ENCODE data around the gene ACOXL.
"Not testable (repeated sequence)": the region's sequence is repeated elsewhere in the genome, so short reads cannot be mapped to it uniquely, and the experiment has no call there.

Gene ACOXL

GRCh38 chr2:111057721-111058120 lies 325.3 kb downstream of the ACOXL start:
- no peak for DNase-seq (ENCODE audit: low read depth in 3 of 3)

- no peak for DNase-seq (ENCODE audit: low read depth in 3 of 3)
Observed at GRCh38 chr2:111058264-111058663, 325.9 kb downstream of the ACOXL start.

GRCh38 chr2:111061191-111061590 lies 328.8 kb downstream of the ACOXL start:
- no peak for DNase-seq (ENCODE audit: low read depth in 3 of 3)

GRCh38 chr2:111062417-111062816 lies 330.0 kb downstream of the ACOXL start:
- DNase-seq (ENCODE audit: low read depth in 3 of 3), result no peak

- no peak for DNase-seq (ENCODE audit: low read depth in 3 of 3)
Observed at GRCh38 chr2:111066062-111066593, 333.8 kb downstream of the ACOXL start.

GRCh38 chr2:111068435-111069058 lies 336.2 kb downstream of the ACOXL start:
- DNase-seq (ENCODE audit: low read depth in 3 of 3), result no peak

GRCh38 chr2:111069722-111070121 lies 337.3 kb downstream of the ACOXL start:
- no peak for DNase-seq (ENCODE audit: low read depth in 3 of 3)

- no peak for DNase-seq (ENCODE audit: low read depth in 3 of 3)
Observed at GRCh38 chr2:111071600-111072171, 339.3 kb downstream of the ACOXL start.

GRCh38 chr2:111072220-111072871 lies 340.0 kb downstream of the ACOXL start:
- no peak for DNase-seq (ENCODE audit: low read depth in 3 of 3)

- not testable (repeated sequence) for DNase-seq (ENCODE audit: low read depth in 3 of 3)
Observed at GRCh38 chr2:111082659-111083058, 350.3 kb downstream of the ACOXL start.

GRCh38 chr2:111091811-111092211 lies 359.4 kb downstream of the ACOXL start:
- no peak for DNase-seq (ENCODE audit: low read depth in 3 of 3)

- no peak for DNase-seq (ENCODE audit: low read depth in 3 of 3)
Observed at GRCh38 chr2:111094691-111095090, 362.3 kb downstream of the ACOXL start.

GRCh38 chr2:111095434-111095833 lies 363.1 kb downstream of the ACOXL start:
- no peak for DNase-seq (ENCODE audit: low read depth in 3 of 3)

- DNase-seq (ENCODE audit: low read depth in 3 of 3), result no peak
Observed at GRCh38 chr2:111099402-111099801, 367.0 kb downstream of the ACOXL start.

- no peak for DNase-seq (ENCODE audit: low read depth in 3 of 3)
Observed at GRCh38 chr2:111100087-111100764, 367.9 kb downstream of the ACOXL start.

GRCh38 chr2:111100765-111101162 lies 368.4 kb downstream of the ACOXL start:
- DNase-seq (ENCODE audit: low read depth in 3 of 3), result peak in 1 of 3 experiments; percentile 13

- DNase-seq (ENCODE audit: low read depth in 3 of 3), result no peak
Observed at GRCh38 chr2:111101592-111101991, 369.2 kb downstream of the ACOXL start.

- DNase-seq (ENCODE audit: low read depth in 3 of 3), result no peak
Observed at GRCh38 chr2:111102216-111102615, 369.8 kb downstream of the ACOXL start.

GRCh38 chr2:111105926-111106325 lies 373.6 kb downstream of the ACOXL start:
- DNase-seq (ENCODE audit: low read depth in 3 of 3), result no peak

GRCh38 chr2:111106706-111107105 lies 374.3 kb downstream of the ACOXL start:
- no peak for DNase-seq (ENCODE audit: low read depth in 3 of 3)

- no peak for DNase-seq (ENCODE audit: low read depth in 3 of 3)
Observed at GRCh38 chr2:111108745-111109271, 376.4 kb downstream of the ACOXL start.

- no peak for DNase-seq (ENCODE audit: low read depth in 3 of 3)
Observed at GRCh38 chr2:111111101-111111755, 378.9 kb downstream of the ACOXL start.
